Measurements from ENCODE around the gene ZFP91.

The ZFP91 gene

GRCh38 chr11:58616594-58616993 is 37.7 kb downstream of the ZFP91 start:
- DNase-seq (ENCODE audit: insufficient read length) (no peak), FAIRE-seq (no peak)
- TF ChIP-seq POLR2AphosphoS5 (IDR thresholded peaks at IDR 0.05; ENCODE audit: low read depth, low read length) = no peak
- TF ChIP-seq POLR2A (IDR thresholded peaks at IDR 0.05; ENCODE audit: low read depth, low read length) = no peak
- no peak for TF ChIP-seq TAF1 (IDR thresholded peaks at IDR 0.05; ENCODE audit: borderline replicate concordance, low read depth, low read length)

GRCh38 chr11:58617976-58618557 is 39.2 kb downstream of the ZFP91 start:
- peak; percentile 70 for FAIRE-seq
- DNase-seq (ENCODE audit: insufficient read length) = no peak
- TF ChIP-seq TAF1 (IDR thresholded peaks at IDR 0.05; ENCODE audit: borderline replicate concordance, low read depth, low read length) (no peak), POLR2A (IDR thresholded peaks at IDR 0.05; ENCODE audit: low read depth, low read length) (no peak), POLR2AphosphoS5 (IDR thresholded peaks at IDR 0.05; ENCODE audit: low read depth, low read length) (no peak)

GRCh38 chr11:58621586-58622262 is 42.9 kb downstream of the ZFP91 start:
- DNase-seq (ENCODE audit: insufficient read length) (no peak), FAIRE-seq (no peak)
- no peak for TF ChIP-seq TAF1 (IDR thresholded peaks at IDR 0.05; ENCODE audit: borderline replicate concordance, low read depth, low read length)
- no peak for TF ChIP-seq POLR2AphosphoS5 (IDR thresholded peaks at IDR 0.05; ENCODE audit: low read depth, low read length)

- FAIRE-seq = no peak
- DNase-seq (ENCODE audit: insufficient read length) = no peak
- no peak for TF ChIP-seq POLR2A (IDR thresholded peaks at IDR 0.05; ENCODE audit: low read depth, low read length)
- 0 out of 2 replicates have a peak, but pooled peaks have one; percentile 40 for TF ChIP-seq POLR2AphosphoS5 (IDR thresholded peaks at IDR 0.05; ENCODE audit: low read depth, low read length)
Measured at GRCh38 chr11:58622344-58622743, 43.5 kb downstream of the ZFP91 start, which contains the start of gene CNTF. Gene CNTF, plus strand, starts transcription at chr11:58622665. Its CDS starts 88 bp downstream, at chr11:58622753.

- peak; percentile 33 for FAIRE-seq
- no peak for DNase-seq (ENCODE audit: insufficient read length)
- TF ChIP-seq POLR2A (IDR thresholded peaks at IDR 0.05; ENCODE audit: low read depth, low read length) (no peak), TAF1 (IDR thresholded peaks at IDR 0.05; ENCODE audit: borderline replicate concordance, low read depth, low read length) (no peak), POLR2AphosphoS5 (IDR thresholded peaks at IDR 0.05; ENCODE audit: low read depth, low read length) (no peak)
Measured at GRCh38 chr11:58625086-58625485, 46.2 kb downstream of the ZFP91 start.

GRCh38 chr11:58625826-58626460 is 47.1 kb downstream of the ZFP91 start:
- TF ChIP-seq TAF1 (IDR thresholded peaks at IDR 0.05; ENCODE audit: borderline replicate concordance, low read depth, low read length) (no peak), POLR2A (IDR thresholded peaks at IDR 0.05; ENCODE audit: low read depth, low read length) (0 out of 2 replicates have a peak, but pooled peaks have one; percentile 21)
- FAIRE-seq = peak; percentile 14

GRCh38 chr11:58626934-58627483 is 48.1 kb downstream of the ZFP91 start:
- FAIRE-seq = peak; percentile 14
- DNase-seq (ENCODE audit: insufficient read length) = no peak
- TF ChIP-seq TAF1 (IDR thresholded peaks at IDR 0.05; ENCODE audit: borderline replicate concordance, low read depth, low read length) = no peak
- TF ChIP-seq POLR2A (IDR thresholded peaks at IDR 0.05; ENCODE audit: low read depth, low read length) = no peak
- TF ChIP-seq POLR2AphosphoS5 (IDR thresholded peaks at IDR 0.05; ENCODE audit: low read depth, low read length) = no peak

More at GRCh38 chr11:58625826-58626460, 47.1 kb downstream of the ZFP91 start:
- DNase-seq (ENCODE audit: insufficient read length) = no peak

- no peak for DNase-seq (ENCODE audit: insufficient read length)
- no peak for FAIRE-seq
- TF ChIP-seq POLR2AphosphoS5 (IDR thresholded peaks at IDR 0.05; ENCODE audit: low read depth, low read length) (no peak), POLR2A (IDR thresholded peaks at IDR 0.05; ENCODE audit: low read depth, low read length) (no peak), TAF1 (IDR thresholded peaks at IDR 0.05; ENCODE audit: borderline replicate concordance, low read depth, low read length) (no peak)
Measured at GRCh38 chr11:58628446-58628845, 49.6 kb downstream of the ZFP91 start.

- TF ChIP-seq POLR2A (IDR thresholded peaks at IDR 0.05; ENCODE audit: low read depth, low read length) (no peak), TAF1 (IDR thresholded peaks at IDR 0.05; ENCODE audit: borderline replicate concordance, low read depth, low read length) (no peak), POLR2AphosphoS5 (IDR thresholded peaks at IDR 0.05; ENCODE audit: low read depth, low read length) (no peak)
- DNase-seq (ENCODE audit: insufficient read length) (no peak), FAIRE-seq (peak; percentile 42)
Measured at GRCh38 chr11:58629857-58630256, 51.0 kb downstream of the ZFP91 start.

GRCh38 chr11:58631378-58631777 is 52.5 kb downstream of the ZFP91 start:
- DNase-seq (ENCODE audit: insufficient read length) (no peak), FAIRE-seq (no peak)
- TF ChIP-seq POLR2AphosphoS5 (IDR thresholded peaks at IDR 0.05; ENCODE audit: low read depth, low read length) (no peak), POLR2A (IDR thresholded peaks at IDR 0.05; ENCODE audit: low read depth, low read length) (no peak), TAF1 (IDR thresholded peaks at IDR 0.05; ENCODE audit: borderline replicate concordance, low read depth, low read length) (no peak)

GRCh38 chr11:58632510-58632909 is 53.6 kb downstream of the ZFP91 start:
- no peak for TF ChIP-seq TAF1 (IDR thresholded peaks at IDR 0.05; ENCODE audit: borderline replicate concordance, low read depth, low read length)
- no peak for TF ChIP-seq POLR2AphosphoS5 (IDR thresholded peaks at IDR 0.05; ENCODE audit: low read depth, low read length)
- TF ChIP-seq POLR2A (IDR thresholded peaks at IDR 0.05; ENCODE audit: low read depth, low read length) = no peak
- DNase-seq (ENCODE audit: insufficient read length) = no peak
- FAIRE-seq = no peak
